Endometrial microvascular endothelial cells (primary cell): ENCODE measurements around the gene GPR171. TPM values are rescaled to one million over a fixed set of nuclear protein-coding genes. Genes with fewer than 3 reads are reported as not detected.

Source experiments
- in situ Hi-C: cut with HindIII; loops from 2 replicates; pipeline ENCODE4 v1.10.0; 2017; ENCODE audit warnings: low sequenced_read_pairs, low pct_unique_long_range_greater_than_20kb; ENCODE audit errors: inconsistent ontology term
- total RNA-seq: library from RNA; depleted of rRNA; stranded (reverse); fragments of >200 nt; gene quantifications from one replicate; pipeline ENCODE4 v1.2.3, GENCODE V29; 2015; ENCODE audit errors: inconsistent ontology term

GPR171 gene
- total RNA-seq, 1 donor from 2014 or later, result not detected

- in situ Hi-C loops, result no loop called here
Observed at GRCh38 chr3:151152455-151153079, 50.4 kb downstream of the GPR171 start.

Other genes starting within 250 kb of the GPR171 start
- not detected for gene CLRN1, start 230.5 kb downstream of the GPR171 start, total RNA-seq
- gene MED12L, start 117.6 kb downstream of the GPR171 start, total RNA-seq, result not detected
- not detected for gene P2RY14, start 75.3 kb upstream of the GPR171 start, total RNA-seq
- not detected for gene GPR87, start 113.6 kb upstream of the GPR171 start, total RNA-seq
- not detected for gene P2RY13, start 126.3 kb upstream of the GPR171 start, total RNA-seq
- gene P2RY12, start 181.5 kb upstream of the GPR171 start, total RNA-seq, result not detected